Measurements from ENCODE around the gene SUN3. TPM values are rescaled to one million over a fixed set of nuclear protein-coding genes. Genes with fewer than 3 reads are reported as not detected.
"Not testable (repeated sequence)": the region's sequence is repeated elsewhere in the genome, so short reads cannot be mapped to it uniquely, and the experiment has no call there.

Gene SUN3
- total RNA-seq, 1 donor from 2014 or later = not detected

DNA sequence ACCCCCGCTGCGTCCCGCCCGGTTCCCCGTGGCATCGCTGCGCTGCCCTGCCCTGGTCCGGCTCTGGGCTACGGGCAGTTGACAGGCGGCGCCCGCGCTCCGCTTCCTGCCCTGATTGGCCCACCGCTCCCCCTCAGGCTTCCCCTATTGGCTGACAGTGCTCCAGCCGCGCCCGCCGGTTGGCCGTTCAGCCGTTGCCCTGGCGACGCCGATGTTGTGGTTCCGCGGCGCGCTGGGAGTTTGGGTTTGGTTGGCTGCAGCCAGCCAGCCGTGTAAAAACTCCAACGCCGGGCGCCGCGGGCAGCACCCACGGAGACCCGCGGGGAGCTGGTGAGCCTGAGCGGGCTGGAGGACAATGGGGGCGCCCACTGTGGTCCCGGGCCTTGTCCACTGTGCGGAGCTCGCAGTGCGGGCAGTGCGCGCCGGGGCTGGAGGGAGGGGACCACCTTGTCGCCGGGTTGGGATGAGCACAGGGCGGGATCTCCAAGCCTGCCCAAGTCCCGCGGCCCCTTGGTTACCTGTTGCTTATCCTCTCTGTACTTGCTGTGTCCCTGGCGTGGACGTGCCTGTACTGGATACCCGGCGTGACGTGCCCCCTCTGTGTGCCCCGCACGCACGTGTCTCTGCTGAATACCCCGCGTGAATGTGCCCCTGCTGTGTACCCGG is 6.5 kb upstream of the SUN3 start, which contains the start of gene C7orf57:
TSS of gene C7orf57 (plus strand) at position 243 of the 666 bp plus-strand sequence. CDS start 766 bp downstream, outside the sequence.
- DNase-seq (ENCODE audit: missing footprints) (peak; percentile 97), ATAC-seq (peak; percentile 99)
- intact Hi-C loops (cut with DNase I) = loop anchor here (2.0 kb wide), 2 partner anchors 53 to 75 kb away; partner anchors contain the start of gene UPP1

DNA sequence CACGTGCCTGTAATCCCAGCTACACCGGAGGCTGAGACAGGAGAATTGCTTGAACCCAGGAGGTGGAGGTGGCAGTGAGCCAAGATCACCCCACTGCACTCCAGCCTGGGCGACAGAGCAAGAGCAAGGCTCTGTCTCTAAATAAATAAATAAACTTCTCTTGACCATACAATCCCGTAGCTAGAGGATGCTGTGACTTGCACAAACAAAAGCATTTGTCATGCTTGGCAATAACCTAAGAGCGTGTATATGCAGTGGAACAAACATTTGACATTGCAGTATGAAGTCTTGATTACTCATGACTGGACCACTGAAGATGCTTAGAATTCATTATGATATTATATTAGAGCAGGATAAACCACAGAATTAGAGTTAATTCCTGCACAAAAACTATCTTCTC is 5.0 kb upstream of the SUN3 start:
- DNase-seq (ENCODE audit: missing footprints) (no peak), ATAC-seq (no peak)
- intact Hi-C loops (cut with DNase I) = loop anchor here (2.0 to 5.0 kb wide), 3 partner anchors 42 to 77 kb away; partner anchors contain the start of gene UPP1

- intact Hi-C loops (cut with DNase I) = loop anchor here (5.0 kb wide), 1 partner anchor 39 kb away; no protein-coding TSS in a partner anchor
- DNase-seq (ENCODE audit: missing footprints) = no peak
- ATAC-seq = no peak
Measured at GRCh38 chr7:48031111-48031510, 2.2 kb upstream of the SUN3 start.

- intact Hi-C loops (cut with DNase I) = no loop called here
- ATAC-seq = no peak
Measured at GRCh38 chr7:48025624-48026023, 3.3 kb downstream of the SUN3 start.

GRCh38 chr7:48017674-48018073 is 11.2 kb downstream of the SUN3 start:
- ATAC-seq (no peak), DNase-seq (ENCODE audit: missing footprints) (no peak)
- intact Hi-C loops (cut with DNase I) = no loop called here

More at GRCh38 chr7:48025624-48026023, 3.3 kb downstream of the SUN3 start:
- no peak for DNase-seq (ENCODE audit: missing footprints)

- intact Hi-C loops (cut with DNase I) = no loop called here
- DNase-seq (ENCODE audit: missing footprints) (no peak), ATAC-seq (no peak)
Measured at GRCh38 chr7:48016641-48017040, 12.3 kb downstream of the SUN3 start.

- intact Hi-C loops (cut with DNase I) = no loop called here
- no peak for ATAC-seq
- no peak for DNase-seq (ENCODE audit: missing footprints)
Measured at GRCh38 chr7:48011951-48012350, 17.0 kb downstream of the SUN3 start.

GRCh38 chr7:48011323-48011722 is 17.6 kb downstream of the SUN3 start:
- intact Hi-C loops (cut with DNase I) = no loop called here
- ATAC-seq = no peak
- DNase-seq (ENCODE audit: missing footprints) = no peak

GRCh38 chr7:48009954-48010353 is 19.0 kb downstream of the SUN3 start:
- ATAC-seq (no peak), DNase-seq (ENCODE audit: missing footprints) (no peak)
- intact Hi-C loops (cut with DNase I) = no loop called here

DNA sequence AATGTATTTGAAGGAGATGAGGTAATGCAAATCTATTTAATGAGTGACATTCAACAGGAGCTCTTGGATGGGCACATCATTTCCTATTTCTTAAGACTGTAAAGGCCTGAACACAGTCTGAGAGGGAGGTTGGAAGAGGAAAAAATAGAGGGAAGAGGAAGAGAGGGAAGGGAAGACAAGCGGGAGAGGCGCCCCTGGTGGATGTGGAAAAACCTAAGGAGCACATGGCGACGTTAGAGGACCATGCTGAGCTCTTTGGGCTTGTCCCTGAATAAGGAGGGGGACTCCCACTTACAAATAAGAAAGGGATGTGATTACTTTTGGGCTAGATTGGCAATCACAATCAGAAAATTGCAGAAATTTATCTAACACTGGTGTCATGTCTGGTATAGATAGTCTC is 19.6 kb downstream of the SUN3 start:
- DNase-seq (ENCODE audit: missing footprints) (no peak), ATAC-seq (no peak)
- intact Hi-C loops (cut with DNase I) = no loop called here

DNA sequence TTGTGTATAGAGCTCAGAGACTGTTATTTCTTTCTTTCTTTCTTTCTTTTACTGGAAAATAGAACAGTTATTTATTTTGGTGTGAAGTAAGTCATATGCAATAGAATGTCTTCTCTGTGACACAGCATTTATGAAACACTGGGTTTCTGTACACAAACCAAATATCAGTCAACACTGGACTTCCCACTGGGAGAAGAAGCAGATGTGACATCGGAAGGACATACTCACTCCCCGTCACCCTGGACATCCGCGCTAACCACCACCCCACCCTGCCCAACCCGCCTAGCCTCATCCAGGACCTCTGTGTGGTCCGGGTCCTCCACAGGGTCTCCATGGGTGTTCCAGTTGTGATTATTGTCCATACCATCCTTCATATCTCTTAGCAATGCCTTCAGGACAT is 22.0 kb downstream of the SUN3 start:
- intact Hi-C loops (cut with DNase I) = no loop called here
- DNase-seq (ENCODE audit: missing footprints) (no peak), ATAC-seq (no peak)

DNA sequence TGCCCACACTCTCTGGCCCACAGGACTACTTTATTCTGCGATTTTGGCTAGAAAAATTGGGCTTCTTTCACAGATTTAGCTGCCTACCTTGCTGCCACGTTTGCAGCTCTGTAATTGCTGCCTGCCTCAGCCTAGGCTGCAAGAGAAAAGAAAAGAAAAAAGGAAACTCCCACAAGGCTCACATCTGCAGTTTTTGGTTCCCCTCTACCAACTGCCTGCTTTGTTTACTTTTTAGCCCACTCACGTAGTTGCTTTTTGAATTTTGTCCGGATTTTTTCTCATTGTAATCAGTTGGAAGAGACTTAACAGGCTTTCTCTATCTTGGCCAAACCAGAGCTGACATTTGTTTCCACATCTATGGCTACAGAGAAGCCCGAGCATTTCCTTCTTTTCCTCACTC is 24.3 kb downstream of the SUN3 start:
- ATAC-seq = no peak
- DNase-seq (ENCODE audit: missing footprints) = no peak
- intact Hi-C loops (cut with DNase I) = no loop called here

- no peak for ATAC-seq
- no peak for DNase-seq (ENCODE audit: missing footprints)
- intact Hi-C loops (cut with DNase I) = no loop called here
Measured at GRCh38 chr7:48004032-48004431, 24.9 kb downstream of the SUN3 start.

DNA sequence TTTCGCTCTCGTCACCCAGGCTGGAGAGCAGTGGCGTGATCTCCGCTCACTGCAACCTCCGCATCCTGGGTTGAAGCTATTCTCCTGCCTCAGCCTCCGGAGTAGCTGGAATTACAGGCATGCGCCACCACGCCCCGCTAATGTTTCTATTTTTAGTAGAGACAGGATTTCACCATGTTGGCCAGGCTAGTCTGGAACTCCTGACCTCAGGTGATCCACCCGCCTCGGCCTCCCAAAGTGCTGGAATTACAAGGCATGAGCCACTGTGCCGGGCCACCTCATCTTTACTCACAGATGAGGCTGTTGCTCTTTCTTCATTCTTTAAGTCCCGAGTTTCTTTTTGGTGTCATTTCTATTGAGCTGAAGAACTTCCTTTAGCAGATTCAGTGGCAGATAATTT is 28.7 kb downstream of the SUN3 start:
- intact Hi-C loops (cut with DNase I); ATAC-seq; DNase-seq (ENCODE audit: missing footprints): not testable (repeated sequence)

DNA sequence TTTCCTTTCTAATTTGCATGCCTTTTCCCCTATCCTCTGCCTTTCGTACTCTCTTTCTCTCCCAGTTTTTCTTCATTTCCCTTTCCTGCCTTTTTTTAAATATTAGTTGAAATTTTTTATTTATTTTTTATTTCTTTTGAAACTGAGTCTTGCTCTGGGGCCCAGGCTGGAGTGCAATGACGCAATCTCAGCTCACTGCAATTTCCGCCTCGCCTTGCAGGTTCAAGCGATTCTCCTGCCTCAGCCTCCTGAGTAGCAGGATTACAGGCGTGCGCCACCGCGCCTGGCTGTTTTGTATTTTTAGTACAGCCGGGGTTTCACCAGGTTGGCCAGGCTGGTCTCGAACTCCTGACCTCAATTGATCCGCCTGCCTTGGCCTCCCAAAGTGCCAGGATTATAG is 29.5 kb downstream of the SUN3 start:
- DNase-seq (ENCODE audit: missing footprints) = no peak
- intact Hi-C loops (cut with DNase I) = no loop called here
- ATAC-seq = no peak

DNA sequence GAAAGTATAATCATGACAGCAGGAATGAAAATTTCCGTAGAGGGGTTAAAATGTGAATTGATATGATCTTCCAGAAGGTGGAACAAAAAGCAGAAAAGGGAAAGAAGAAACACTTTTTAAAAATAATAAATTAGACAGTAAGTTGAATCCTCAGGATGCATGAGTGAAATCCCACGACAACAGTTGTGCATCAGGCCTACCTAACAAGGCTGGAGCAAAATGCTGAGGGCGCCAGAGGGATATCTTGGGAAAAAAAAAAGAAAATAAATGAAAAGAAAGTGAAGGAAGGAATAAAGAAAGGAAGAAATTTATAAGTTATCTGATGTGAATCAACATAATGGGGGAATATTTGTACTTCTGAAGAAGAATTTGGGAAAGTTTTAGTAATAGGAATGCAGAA is 36.5 kb downstream of the SUN3 start:
- ATAC-seq = no peak
- intact Hi-C loops (cut with DNase I) = loop anchor here (5.0 kb wide), 2 partner anchors 40 to 95 kb away; partner anchors contain the start of gene UPP1
- DNase-seq (ENCODE audit: missing footprints) = no peak

DNA sequence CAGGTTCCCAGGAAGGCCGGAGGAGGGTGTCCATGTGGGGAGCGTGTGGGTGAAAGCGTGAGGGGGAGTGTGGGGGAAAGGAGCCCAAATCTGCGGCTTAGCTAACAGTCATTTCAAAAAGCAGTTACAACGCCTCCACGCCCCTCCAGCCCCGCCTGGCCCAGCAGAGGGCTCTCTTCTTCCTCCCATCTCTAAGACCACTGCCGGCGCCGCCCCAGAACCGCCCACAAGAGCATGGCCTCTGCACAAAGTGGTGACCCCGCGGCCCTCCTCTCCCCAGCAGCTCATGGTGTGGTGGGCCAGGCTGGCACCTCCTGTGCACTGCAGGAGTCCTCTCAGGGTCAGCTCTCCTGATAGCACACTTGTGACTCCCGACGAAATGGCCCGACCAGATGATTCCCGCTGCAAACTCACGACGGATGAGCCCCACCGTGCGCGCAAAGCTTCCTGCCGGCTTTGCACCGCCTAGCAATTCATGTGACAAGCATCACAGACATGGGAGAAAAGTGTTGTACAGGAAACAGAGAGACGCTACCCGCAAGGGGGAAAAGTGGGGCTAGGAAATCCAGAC is 37.1 kb downstream of the SUN3 start:
- peak; percentile 96 for DNase-seq (ENCODE audit: missing footprints)
- ATAC-seq = peak; percentile 99
- intact Hi-C loops (cut with DNase I) = loop anchor here (1.0 to 5.0 kb wide), 3 partner anchors 40 to 118 kb away; partner anchors contain the start of gene UPP1

DNA sequence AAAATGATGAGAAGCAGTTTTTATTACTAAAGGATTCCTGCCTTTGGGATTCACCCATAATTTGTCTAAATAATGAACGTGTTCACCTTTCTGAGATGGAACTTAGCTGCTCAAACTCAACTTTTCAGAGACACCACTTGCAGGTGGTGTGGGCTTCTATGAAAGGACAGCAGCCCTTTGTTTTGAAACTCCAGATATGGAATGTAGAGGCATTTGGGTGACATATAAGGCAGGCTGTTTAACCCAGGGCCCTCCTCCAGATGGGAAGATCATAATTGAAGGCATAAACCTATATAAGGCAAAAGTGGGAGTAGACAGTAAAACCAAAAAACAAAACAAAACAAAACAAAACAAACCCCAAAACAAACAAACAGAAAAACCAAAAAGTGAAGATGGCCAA is 37.6 kb downstream of the SUN3 start:
- DNase-seq (ENCODE audit: missing footprints) (no peak), ATAC-seq (no peak)
- intact Hi-C loops (cut with DNase I) = loop anchor here (1.0 to 5.0 kb wide), 3 partner anchors 41 to 119 kb away; partner anchors contain the start of gene UPP1

DNA sequence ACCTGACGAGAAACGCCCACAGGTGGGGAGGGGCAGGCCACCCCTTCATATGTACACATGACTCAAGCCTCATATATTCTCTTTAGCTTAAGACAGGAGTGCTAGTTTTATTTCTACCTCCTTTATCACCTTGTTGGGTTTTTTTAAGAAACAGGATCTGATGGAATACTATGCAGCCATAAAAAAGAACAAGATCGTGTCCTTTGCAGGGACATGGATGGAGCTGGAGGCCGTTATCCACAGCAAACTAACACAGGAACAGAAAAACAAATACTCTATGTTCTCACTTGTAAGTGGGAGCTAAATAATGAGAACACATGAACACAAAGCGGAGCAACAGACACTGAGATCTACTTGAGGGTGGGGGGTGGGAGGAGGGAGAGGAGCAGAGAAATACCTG is 38.3 kb downstream of the SUN3 start:
- ATAC-seq = no peak
- intact Hi-C loops (cut with DNase I) = loop anchor here (5.0 kb wide), 2 partner anchors 42 to 97 kb away; partner anchors contain the start of gene UPP1

More for the DNA sequence above, 38.3 kb downstream of the SUN3 start:
- DNase-seq (ENCODE audit: missing footprints) = no peak
